ENCODE measurements around the gene CCT3. TPM values are rescaled to one million over a fixed set of nuclear protein-coding genes. Genes with fewer than 3 reads are reported as not detected.
A peak's percentile ranks its signal among the peaks of the same experiment; 100 is the strongest.

The CCT3 gene
- total RNA-seq, 3 donors from 2014 or later (not counting 1 experiment from before 2014, with no cell fraction given): 70.3 to 87.5 (median 79.8) TPM

GRCh38 chr1:156386134-156386901 is 48.2 kb upstream of the CCT3 start:
- Mint-ChIP-seq H3K9me3 (no peaks in the 10 kb centered on the region), H3K27ac (no peak overlapping the region), H3K36me3 (no peaks in the 10 kb centered on the region), H3K4me1 (peaks cover 8% of the 10 kb centered on the region in 2 donors), H3K27me3 (ENCODE audit: low read depth in 2 of 2) (peaks cover 20 to 33% of the 10 kb centered on the region in 2 donors), H3K4me3 (no peak overlapping the region)
- 89% methylated on average over 4 of the region's 6 CpGs for WGBS (ENCODE audit: insufficient coverage)
- H3K4me1 ChIP-seq (ENCODE audit: control insufficient read depth, insufficient read depth, low read length): peaks cover 9% of the 10 kb centered on the region
- no peak for ATAC-seq
- no peak overlapping the region for H3K4me3 ChIP-seq (ENCODE audit: low read length)
- no peak overlapping the region for H3K27ac ChIP-seq (ENCODE audit: low read length)
- TF ChIP-seq, protein P1, sequence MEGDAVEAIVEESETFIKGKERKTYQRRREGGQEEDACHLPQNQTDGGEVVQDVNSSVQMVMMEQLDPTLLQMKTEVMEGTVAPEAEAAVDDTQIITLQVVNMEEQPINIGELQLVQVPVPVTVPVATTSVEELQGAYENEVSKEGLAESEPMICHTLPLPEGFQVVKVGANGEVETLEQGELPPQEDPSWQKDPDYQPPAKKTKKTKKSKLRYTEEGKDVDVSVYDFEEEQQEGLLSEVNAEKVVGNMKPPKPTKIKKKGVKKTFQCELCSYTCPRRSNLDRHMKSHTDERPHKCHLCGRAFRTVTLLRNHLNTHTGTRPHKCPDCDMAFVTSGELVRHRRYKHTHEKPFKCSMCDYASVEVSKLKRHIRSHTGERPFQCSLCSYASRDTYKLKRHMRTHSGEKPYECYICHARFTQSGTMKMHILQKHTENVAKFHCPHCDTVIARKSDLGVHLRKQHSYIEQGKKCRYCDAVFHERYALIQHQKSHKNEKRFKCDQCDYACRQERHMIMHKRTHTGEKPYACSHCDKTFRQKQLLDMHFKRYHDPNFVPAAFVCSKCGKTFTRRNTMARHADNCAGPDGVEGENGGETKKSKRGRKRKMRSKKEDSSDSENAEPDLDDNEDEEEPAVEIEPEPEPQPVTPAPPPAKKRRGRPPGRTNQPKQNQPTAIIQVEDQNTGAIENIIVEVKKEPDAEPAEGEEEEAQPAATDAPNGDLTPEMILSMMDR (IDR thresholded peaks at IDR 0.05): no peak
- no peak for DNase-seq
- intact Hi-C loops (cut with micrococcal nuclease): no loop called here
- no peaks in the 10 kb centered on the region for H3K36me3 ChIP-seq (ENCODE audit: control insufficient read depth, insufficient read depth, low read length)
- no peaks in the 10 kb centered on the region for H3K9me3 ChIP-seq (ENCODE audit: control insufficient read depth, insufficient read depth, low read length)
- peaks cover 11% of the 10 kb centered on the region for H3K27me3 ChIP-seq (ENCODE audit: control insufficient read depth, insufficient read depth, low read length)

GRCh38 chr1:156385534-156386031 is 47.5 kb upstream of the CCT3 start:
- Mint-ChIP-seq H3K9me3 (no peaks in the 10 kb centered on the region), H3K27ac (no peak overlapping the region), H3K36me3 (no peaks in the 10 kb centered on the region), H3K4me3 (no peak overlapping the region), H3K4me1 (peaks cover 8% of the 10 kb centered on the region in 2 donors), H3K27me3 (ENCODE audit: low read depth in 2 of 2) (peaks cover 20 to 32% of the 10 kb centered on the region in 2 donors)
- Histone ChIP-seq H3K4me3 (ENCODE audit: low read length) (no peak overlapping the region), H3K27ac (ENCODE audit: low read length) (no peak overlapping the region), H3K36me3 (ENCODE audit: control insufficient read depth, insufficient read depth, low read length) (no peaks in the 10 kb centered on the region), H3K27me3 (ENCODE audit: control insufficient read depth, insufficient read depth, low read length) (peaks cover 11% of the 10 kb centered on the region), H3K4me1 (ENCODE audit: control insufficient read depth, insufficient read depth, low read length) (peaks cover 9% of the 10 kb centered on the region), H3K9me3 (ENCODE audit: control insufficient read depth, insufficient read depth, low read length) (no peaks in the 10 kb centered on the region)
- TF ChIP-seq, protein P1 (IDR thresholded peaks at IDR 0.05): peak; percentile 88
- intact Hi-C loops (cut with micrococcal nuclease): loop anchor here (1.0 kb wide), 2 partner anchors 60 to 223 kb away; no protein-coding TSS in a partner anchor
- peak; percentile 66 to 76 (median 73) for ATAC-seq
- 9% methylated on average over 9 of the region's 9 CpGs for WGBS (ENCODE audit: insufficient coverage)
- peak; percentile 53 to 89 for DNase-seq

DNA sequence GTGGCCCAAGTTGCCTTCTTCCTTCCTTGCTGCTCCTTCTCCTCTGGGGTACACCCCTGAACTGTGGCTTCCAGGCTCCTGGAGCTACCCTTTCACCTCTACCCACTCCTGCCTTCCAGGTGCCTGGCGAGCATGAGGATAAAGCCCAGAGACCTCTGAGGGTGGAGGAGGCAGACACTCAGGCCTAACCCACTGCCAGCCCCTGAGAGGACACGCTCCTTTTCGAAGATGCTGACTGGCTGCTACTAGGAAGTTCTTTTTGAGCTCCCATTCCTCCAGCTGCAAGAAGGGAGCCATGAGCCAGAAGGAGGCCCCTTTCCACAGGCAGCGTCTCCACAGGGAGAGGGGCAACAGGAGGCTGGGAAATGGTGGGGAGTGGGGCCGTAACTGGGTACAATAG is 46.6 kb upstream of the CCT3 start:
- no peaks in the 10 kb centered on the region for H3K36me3 Mint-ChIP-seq
- ATAC-seq (no peak), DNase-seq (no peak)
- peaks cover 9% of the 10 kb centered on the region for H3K4me1 ChIP-seq (ENCODE audit: control insufficient read depth, insufficient read depth, low read length)
- H3K9me3 Mint-ChIP-seq: no peaks in the 10 kb centered on the region
- 95% methylated on average over 5 of the region's 5 CpGs for WGBS (ENCODE audit: insufficient coverage)
- H3K27ac ChIP-seq (ENCODE audit: low read length): no peak overlapping the region
- H3K27me3 Mint-ChIP-seq (ENCODE audit: low read depth in 2 of 2): peaks cover 18 to 25% of the 10 kb centered on the region in 2 donors
- H3K9me3 ChIP-seq (ENCODE audit: control insufficient read depth, insufficient read depth, low read length): no peaks in the 10 kb centered on the region
- H3K4me3 Mint-ChIP-seq: no peak overlapping the region
- intact Hi-C loops (cut with micrococcal nuclease): loop anchor here (1.0 kb wide), 2 partner anchors 61 to 224 kb away; no protein-coding TSS in a partner anchor
- H3K4me1 Mint-ChIP-seq: peaks cover 8% of the 10 kb centered on the region in 2 donors
- H3K4me3 ChIP-seq (ENCODE audit: low read length): no peak overlapping the region
- H3K27me3 ChIP-seq (ENCODE audit: control insufficient read depth, insufficient read depth, low read length): peaks cover 11% of the 10 kb centered on the region
- H3K36me3 ChIP-seq (ENCODE audit: control insufficient read depth, insufficient read depth, low read length): no peaks in the 10 kb centered on the region
- TF ChIP-seq, protein P1 (IDR thresholded peaks at IDR 0.05): no peak
- no peak overlapping the region for H3K27ac Mint-ChIP-seq
